ENCODE measurements around the gene MTUS2. TPM values are rescaled to one million over a fixed set of nuclear protein-coding genes. Genes with fewer than 3 reads are reported as not detected.

MTUS2 gene
- total and polyA plus RNA-seq, 2 donors (not counting 1 experiment from before 2014, with no cell fraction given): 0.06 TPM; not detected in 1

DNA sequence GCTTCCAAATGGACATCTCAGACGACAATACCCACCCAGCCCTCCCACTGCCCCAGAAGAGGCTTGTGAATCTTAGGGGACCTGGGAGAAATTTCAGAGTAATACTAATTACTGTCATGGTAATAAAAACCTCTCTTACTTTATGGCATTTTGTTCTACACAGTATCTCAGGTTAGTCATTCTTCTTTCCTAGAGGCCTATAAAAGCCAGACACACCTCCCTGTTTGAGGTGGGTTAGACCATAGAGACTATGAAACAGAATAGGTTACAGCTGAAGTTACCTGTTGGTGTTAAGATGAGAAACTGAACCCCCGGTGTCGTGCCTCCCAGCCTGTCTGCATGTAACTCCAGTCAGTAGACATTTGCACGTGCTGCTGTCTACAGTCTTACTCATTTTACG is 661.5 kb downstream of the MTUS2 start:
- H2AFZ ChIP-seq (ENCODE audit: low read length): no peak overlapping the region
- no peaks in the 10 kb centered on the region for H3K4me1 ChIP-seq (ENCODE audit: control insufficient read depth, extremely low read depth, insufficient read depth, low read length)
- no peaks in the 10 kb centered on the region for H4K20me1 ChIP-seq (ENCODE audit: control insufficient read depth, extremely low read depth, insufficient read depth, low read length)
- no peak overlapping the region for H3K4me3 ChIP-seq (replicated peaks in 1 of 4; ENCODE audit: control extremely low read depth in 1 of 4, insufficient read depth in 1 of 4, low read depth in 3 of 4, low read length in 4 of 4)
- H3K79me2 ChIP-seq (ENCODE audit: control insufficient read depth, insufficient read depth, low read length): no peaks in the 10 kb centered on the region
- peaks cover 7% of the 10 kb centered on the region for H3K27me3 ChIP-seq (ENCODE audit: control insufficient read depth, insufficient read depth, low read length)
- no peak overlapping the region for H3K9ac ChIP-seq (ENCODE audit: insufficient read depth, low read length)
- H3K9me3 ChIP-seq (ENCODE audit: control insufficient read depth, insufficient read depth, low read depth, low read length): no peaks in the 10 kb centered on the region
- no peak overlapping the region for H3K27ac ChIP-seq (ENCODE audit: insufficient read depth, low read length)
- H3K36me3 ChIP-seq (ENCODE audit: control insufficient read depth, insufficient read depth, low read length): no peaks in the 10 kb centered on the region
- TF ChIP-seq EZH2 (IDR thresholded peaks at IDR 0.05; ENCODE audit: low read length, missing control alignments): no peak
- H3K4me2 ChIP-seq (ENCODE audit: extremely low read depth, insufficient read depth, low read length): no peak overlapping the region
- no peak for DNase-seq (ENCODE audit: low read depth in 2 of 2)

GRCh38 chr13:29482504-29482903 is 662.4 kb downstream of the MTUS2 start:
- DNase-seq (ENCODE audit: low read depth in 2 of 2): no peak
- Histone ChIP-seq H2AFZ (ENCODE audit: low read length) (no peak overlapping the region), H3K9ac (ENCODE audit: insufficient read depth, low read length) (no peak overlapping the region), H3K79me2 (ENCODE audit: control insufficient read depth, insufficient read depth, low read length) (no peaks in the 10 kb centered on the region), H3K4me1 (ENCODE audit: control insufficient read depth, extremely low read depth, insufficient read depth, low read length) (no peaks in the 10 kb centered on the region), H3K36me3 (ENCODE audit: control insufficient read depth, insufficient read depth, low read length) (no peaks in the 10 kb centered on the region), H3K4me3 (replicated peaks in 1 of 4; ENCODE audit: control extremely low read depth in 1 of 4, insufficient read depth in 1 of 4, low read depth in 3 of 4, low read length in 4 of 4) (no peak overlapping the region), H3K4me2 (ENCODE audit: extremely low read depth, insufficient read depth, low read length) (no peak overlapping the region), H3K27ac (ENCODE audit: insufficient read depth, low read length) (no peak overlapping the region), H4K20me1 (ENCODE audit: control insufficient read depth, extremely low read depth, insufficient read depth, low read length) (no peaks in the 10 kb centered on the region), H3K27me3 (ENCODE audit: control insufficient read depth, insufficient read depth, low read length) (peaks cover 7% of the 10 kb centered on the region), H3K9me3 (ENCODE audit: control insufficient read depth, insufficient read depth, low read depth, low read length) (no peaks in the 10 kb centered on the region)
- no peak for TF ChIP-seq EZH2 (IDR thresholded peaks at IDR 0.05; ENCODE audit: low read length, missing control alignments)
- TF ChIP-seq, protein P1, sequence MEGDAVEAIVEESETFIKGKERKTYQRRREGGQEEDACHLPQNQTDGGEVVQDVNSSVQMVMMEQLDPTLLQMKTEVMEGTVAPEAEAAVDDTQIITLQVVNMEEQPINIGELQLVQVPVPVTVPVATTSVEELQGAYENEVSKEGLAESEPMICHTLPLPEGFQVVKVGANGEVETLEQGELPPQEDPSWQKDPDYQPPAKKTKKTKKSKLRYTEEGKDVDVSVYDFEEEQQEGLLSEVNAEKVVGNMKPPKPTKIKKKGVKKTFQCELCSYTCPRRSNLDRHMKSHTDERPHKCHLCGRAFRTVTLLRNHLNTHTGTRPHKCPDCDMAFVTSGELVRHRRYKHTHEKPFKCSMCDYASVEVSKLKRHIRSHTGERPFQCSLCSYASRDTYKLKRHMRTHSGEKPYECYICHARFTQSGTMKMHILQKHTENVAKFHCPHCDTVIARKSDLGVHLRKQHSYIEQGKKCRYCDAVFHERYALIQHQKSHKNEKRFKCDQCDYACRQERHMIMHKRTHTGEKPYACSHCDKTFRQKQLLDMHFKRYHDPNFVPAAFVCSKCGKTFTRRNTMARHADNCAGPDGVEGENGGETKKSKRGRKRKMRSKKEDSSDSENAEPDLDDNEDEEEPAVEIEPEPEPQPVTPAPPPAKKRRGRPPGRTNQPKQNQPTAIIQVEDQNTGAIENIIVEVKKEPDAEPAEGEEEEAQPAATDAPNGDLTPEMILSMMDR (conservative IDR thresholded peaks at IDR 0.05 in 1 of 2, IDR thresholded peaks at IDR 0.05 in 1 of 2; ENCODE audit: low read depth in 1 of 2, low read length in 2 of 2): no peak

DNA sequence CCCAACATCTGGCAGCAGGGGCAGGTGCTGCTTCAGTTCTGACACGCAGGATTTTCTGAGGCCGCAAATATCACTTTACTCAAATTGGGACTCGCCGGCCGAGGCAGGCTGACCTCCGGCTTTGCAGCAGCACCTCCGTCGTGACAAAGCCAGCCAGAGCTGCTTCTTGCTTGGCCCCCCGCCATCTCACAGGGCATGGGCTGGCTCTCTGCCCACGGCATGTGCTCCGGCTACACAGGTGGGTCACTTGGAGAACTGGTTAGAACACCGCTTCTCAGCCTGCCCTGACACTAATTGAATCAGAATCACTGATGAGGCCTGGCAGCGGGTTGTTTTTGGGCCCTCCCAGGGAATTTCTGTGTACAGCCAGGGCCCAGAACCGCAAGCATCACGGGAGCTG is 663.1 kb downstream of the MTUS2 start:
- Histone ChIP-seq H3K9me3 (ENCODE audit: control insufficient read depth, insufficient read depth, low read depth, low read length) (no peaks in the 10 kb centered on the region), H3K36me3 (ENCODE audit: control insufficient read depth, insufficient read depth, low read length) (no peaks in the 10 kb centered on the region), H3K4me1 (ENCODE audit: control insufficient read depth, extremely low read depth, insufficient read depth, low read length) (no peaks in the 10 kb centered on the region), H3K9ac (ENCODE audit: insufficient read depth, low read length) (no peak overlapping the region), H3K79me2 (ENCODE audit: control insufficient read depth, insufficient read depth, low read length) (no peaks in the 10 kb centered on the region), H4K20me1 (ENCODE audit: control insufficient read depth, extremely low read depth, insufficient read depth, low read length) (no peaks in the 10 kb centered on the region), H3K4me2 (ENCODE audit: extremely low read depth, insufficient read depth, low read length) (no peak overlapping the region), H2AFZ (ENCODE audit: low read length) (no peak overlapping the region), H3K27ac (ENCODE audit: insufficient read depth, low read length) (no peak overlapping the region), H3K4me3 (replicated peaks in 1 of 4; ENCODE audit: control extremely low read depth in 1 of 4, insufficient read depth in 1 of 4, low read depth in 3 of 4, low read length in 4 of 4) (no peak overlapping the region), H3K27me3 (ENCODE audit: control insufficient read depth, insufficient read depth, low read length) (peaks cover 7% of the 10 kb centered on the region)
- no peak for TF ChIP-seq EZH2 (IDR thresholded peaks at IDR 0.05; ENCODE audit: low read length, missing control alignments)
- TF ChIP-seq, protein P1 (conservative IDR thresholded peaks at IDR 0.05 in 1 of 2, IDR thresholded peaks at IDR 0.05 in 1 of 2; ENCODE audit: low read depth in 1 of 2, low read length in 2 of 2): no peak
- DNase-seq (ENCODE audit: low read depth in 2 of 2): no peak
